Measurements from ENCODE around the gene PRKRA. TPM values are rescaled to one million over a fixed set of nuclear protein-coding genes. Genes with fewer than 3 reads are reported as not detected.
A peak's percentile ranks its signal among the peaks of the same experiment; 100 is the strongest.

PRKRA gene
- total RNA-seq, 2 experiments from 2014 or later, result 35.4 to 36.5 TPM

- Mint-ChIP-seq H3K4me1 (peaks cover 43% of the 10 kb centered on the region), H3K36me3 (ENCODE audit: low read depth) (peaks cover 4% of the 10 kb centered on the region), H3K27me3 (no peaks in the 10 kb centered on the region), H3K27ac (peak overlapping the region; percentile 93), H3K9me3 (no peaks in the 10 kb centered on the region), H3K4me3 (peak overlapping the region; percentile 48)
- ChIA-PET CTCF (interaction anchor here (0.8 to 14.6 kb wide), 6 partner anchors 9 to 267 kb away, joined by 3 to 342 read pairs (median 5); partner anchors contain the start of genes PJVK and PRKRA), POLR2A (interaction anchor here (0.6 to 6.0 kb wide), 4 partner anchors 10 to 126 kb away, joined by 3 to 155 read pairs (median 14); partner anchors contain the start of genes PJVK and PRKRA)
- peak; percentile 81 for DNase-seq
Observed at GRCh38 chr2:178404368-178404767, 46.6 kb downstream of the PRKRA start.

GRCh38 chr2:178403671-178404306, 47.2 kb downstream of the PRKRA start:
- Mint-ChIP-seq H3K4me3 (peak overlapping the region; percentile 48), H3K36me3 (ENCODE audit: low read depth) (peaks cover 4% of the 10 kb centered on the region), H3K27ac (peak overlapping the region; percentile 93), H3K4me1 (peaks cover 43% of the 10 kb centered on the region), H3K27me3 (no peaks in the 10 kb centered on the region), H3K9me3 (no peaks in the 10 kb centered on the region)
- ChIA-PET POLR2A (interaction anchor here (0.6 to 6.0 kb wide), 3 partner anchors 10 to 46 kb away, joined by 4 to 155 read pairs (median 23); partner anchors contain the start of genes PJVK and PRKRA), CTCF (interaction anchor here (1.0 to 14.6 kb wide), 3 partner anchors 8 to 266 kb away, joined by 3 to 342 read pairs (median 24); no protein-coding TSS in a partner anchor)
- no peak for DNase-seq

DNA sequence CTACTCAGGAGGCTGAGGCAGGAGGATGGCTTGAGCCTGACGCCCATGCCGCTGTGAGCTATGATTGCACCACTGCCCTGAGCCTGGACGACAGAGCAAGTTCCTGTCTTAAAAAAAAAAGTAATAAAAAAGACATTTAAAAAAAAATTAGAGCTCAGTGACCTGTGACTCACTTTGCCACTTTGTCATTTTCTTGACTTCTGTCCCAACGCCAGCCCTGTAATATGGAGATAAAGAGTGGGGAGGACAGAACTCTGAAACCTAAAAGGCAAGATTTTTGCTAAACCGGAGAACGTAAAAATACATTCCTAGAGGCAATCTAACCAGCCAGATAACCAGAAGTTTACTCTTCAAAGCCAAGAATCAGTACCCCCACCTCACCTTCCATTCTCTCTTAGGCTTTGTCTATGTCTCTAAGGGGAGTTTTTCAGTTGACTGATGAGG, 49.0 kb downstream of the PRKRA start:
- ChIA-PET CTCF (interaction anchor here (14.6 kb wide), 1 partner anchor 14 kb away, joined by 342 read pairs; no protein-coding TSS in a partner anchor), POLR2A (interaction anchor here (6.0 kb wide), 1 partner anchor 12 kb away, joined by 155 read pairs; no protein-coding TSS in a partner anchor)
- Mint-ChIP-seq H3K4me1 (peaks cover 46% of the 10 kb centered on the region), H3K36me3 (ENCODE audit: low read depth) (peaks cover 2% of the 10 kb centered on the region), H3K27me3 (no peaks in the 10 kb centered on the region), H3K9me3 (no peaks in the 10 kb centered on the region), H3K4me3 (no peak overlapping the region), H3K27ac (no peak overlapping the region)
- no peak for DNase-seq

- peaks cover 12% of the 10 kb centered on the region for H3K27me3 Mint-ChIP-seq
- no peak overlapping the region for H3K27ac Mint-ChIP-seq
- peaks cover 10% of the 10 kb centered on the region for H3K4me1 Mint-ChIP-seq
- no peaks in the 10 kb centered on the region for H3K9me3 Mint-ChIP-seq
- DNase-seq, result no peak
- no peaks in the 10 kb centered on the region for H3K36me3 Mint-ChIP-seq (ENCODE audit: low read depth)
- ChIA-PET CTCF (interaction anchor here (1.0 to 14.6 kb wide), 8 partner anchors 8 to 285 kb away, joined by 3 to 342 read pairs (median 4); partner anchors contain the start of genes PJVK, PRKRA and RBM45), POLR2A (interaction anchor here (1.0 to 4.1 kb wide), 5 partner anchors 10 to 126 kb away, joined by 3 to 36 read pairs (median 4); partner anchors contain the start of genes PJVK and PRKRA)
- no peak overlapping the region for H3K4me3 Mint-ChIP-seq
Observed at GRCh38 chr2:178397002-178397605, 53.9 kb downstream of the PRKRA start.

DNA sequence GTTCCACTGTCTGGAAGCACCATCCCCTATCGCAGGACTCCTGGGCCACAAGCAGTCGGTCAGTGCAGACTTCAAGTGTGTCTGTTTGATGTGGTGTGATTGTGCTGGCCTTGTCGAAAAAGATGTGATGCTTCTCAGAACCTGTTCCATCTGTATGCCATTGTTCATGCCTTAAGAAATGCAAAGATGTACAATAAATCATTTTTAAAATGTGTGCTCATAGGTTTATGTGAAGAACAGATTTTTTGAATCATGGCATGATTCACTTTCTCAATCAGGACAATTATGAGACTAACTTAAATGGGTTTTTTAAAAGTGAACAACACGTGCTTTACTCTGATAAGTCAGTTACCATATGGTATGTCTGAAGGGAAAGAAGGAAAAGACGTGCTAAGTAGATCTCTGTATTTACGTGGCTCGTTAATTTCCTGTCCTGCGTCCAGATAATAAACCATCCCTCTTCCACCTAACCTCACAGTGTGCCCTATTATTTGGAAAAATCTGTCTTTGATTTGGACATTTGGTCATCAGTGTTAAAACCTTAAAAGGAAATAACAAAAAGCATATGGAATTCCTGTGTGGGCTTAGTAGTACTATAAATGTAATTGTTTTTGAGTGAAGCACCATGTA, 54.9 kb downstream of the PRKRA start:
- no peak overlapping the region for H3K4me3 Mint-ChIP-seq
- POLR2A ChIA-PET, result interaction anchor here (2.4 kb wide), 1 partner anchor 18 kb away, joined by 25 read pairs; no protein-coding TSS in a partner anchor
- peaks cover 13% of the 10 kb centered on the region for H3K27me3 Mint-ChIP-seq
- no peak overlapping the region for H3K27ac Mint-ChIP-seq
- H3K36me3 Mint-ChIP-seq (ENCODE audit: low read depth), result no peaks in the 10 kb centered on the region
- peaks cover 7% of the 10 kb centered on the region for H3K4me1 Mint-ChIP-seq
- CTCF ChIA-PET, result interaction anchor here (0.6 to 14.6 kb wide), 8 partner anchors 9 to 284 kb away, joined by 3 to 342 read pairs (median 7); partner anchors contain the start of genes PJVK, PRKRA and RBM45
- no peaks in the 10 kb centered on the region for H3K9me3 Mint-ChIP-seq
- no peak for DNase-seq

DNA sequence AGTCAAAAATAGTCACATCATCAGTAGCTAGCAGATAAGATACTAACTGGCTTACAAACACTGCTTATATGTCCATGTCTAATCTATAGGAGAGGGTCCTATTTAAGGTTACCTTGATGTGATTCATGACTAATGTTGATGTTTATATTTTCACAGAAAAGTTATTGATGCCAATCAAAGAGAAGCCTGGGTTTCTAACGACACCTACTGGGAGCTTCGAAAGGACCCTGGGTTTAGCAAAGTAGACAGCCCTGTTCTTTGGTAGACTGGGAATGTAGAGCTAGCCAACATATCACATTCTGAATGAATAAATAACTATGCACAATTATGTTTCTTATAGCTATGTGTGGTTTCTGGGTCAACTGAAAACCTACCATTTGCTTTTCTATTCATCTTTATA, 55.7 kb downstream of the PRKRA start:
- H3K9me3 Mint-ChIP-seq, result no peaks in the 10 kb centered on the region
- H3K27ac Mint-ChIP-seq, result no peak overlapping the region
- CTCF ChIA-PET, result interaction anchor here (0.6 to 14.6 kb wide), 11 partner anchors 10 to 675 kb away, joined by 3 to 342 read pairs (median 3); partner anchors contain the start of gene RBM45
- H3K36me3 Mint-ChIP-seq (ENCODE audit: low read depth), result no peaks in the 10 kb centered on the region
- H3K27me3 Mint-ChIP-seq, result peaks cover 15% of the 10 kb centered on the region
- no peak for DNase-seq
- no peak overlapping the region for H3K4me3 Mint-ChIP-seq
- peaks cover 7% of the 10 kb centered on the region for H3K4me1 Mint-ChIP-seq
- POLR2A ChIA-PET, result interaction anchor here (0.9 to 2.4 kb wide), 2 partner anchors 19 to 56 kb away, joined by 3 to 25 read pairs; partner anchors contain the start of genes PJVK and PRKRA

DNA sequence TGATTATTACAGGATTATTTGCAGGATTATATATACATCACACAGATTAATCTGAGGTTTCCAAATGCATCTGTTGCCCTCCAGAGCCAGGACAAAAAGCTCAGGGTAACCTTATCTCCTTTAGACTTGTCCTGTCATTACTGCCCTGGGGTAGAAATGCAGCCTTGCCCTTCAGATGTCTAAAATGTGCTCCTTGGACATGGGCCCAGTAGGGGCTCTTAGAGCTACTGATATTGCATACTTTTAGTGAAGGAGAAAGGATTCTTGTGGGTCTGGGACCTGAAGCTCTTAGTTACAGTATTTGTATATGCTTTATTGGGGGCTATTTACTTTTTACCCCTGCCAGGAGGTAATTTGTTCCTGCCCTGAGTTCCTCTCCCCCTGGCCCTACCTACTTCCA, 56.1 kb downstream of the PRKRA start:
- ChIA-PET POLR2A (interaction anchor here (0.9 to 2.4 kb wide), 2 partner anchors 19 to 56 kb away, joined by 3 to 25 read pairs; partner anchors contain the start of genes PJVK and PRKRA), CTCF (interaction anchor here (0.6 to 14.6 kb wide), 10 partner anchors 11 to 675 kb away, joined by 3 to 342 read pairs (median 4); partner anchors contain the start of gene RBM45)
- no peak overlapping the region for H3K4me3 Mint-ChIP-seq
- no peaks in the 10 kb centered on the region for H3K36me3 Mint-ChIP-seq (ENCODE audit: low read depth)
- no peak for DNase-seq
- H3K27me3 Mint-ChIP-seq, result peaks cover 15% of the 10 kb centered on the region
- no peak overlapping the region for H3K27ac Mint-ChIP-seq
- no peaks in the 10 kb centered on the region for H3K9me3 Mint-ChIP-seq
- H3K4me1 Mint-ChIP-seq, result peaks cover 7% of the 10 kb centered on the region

DNA sequence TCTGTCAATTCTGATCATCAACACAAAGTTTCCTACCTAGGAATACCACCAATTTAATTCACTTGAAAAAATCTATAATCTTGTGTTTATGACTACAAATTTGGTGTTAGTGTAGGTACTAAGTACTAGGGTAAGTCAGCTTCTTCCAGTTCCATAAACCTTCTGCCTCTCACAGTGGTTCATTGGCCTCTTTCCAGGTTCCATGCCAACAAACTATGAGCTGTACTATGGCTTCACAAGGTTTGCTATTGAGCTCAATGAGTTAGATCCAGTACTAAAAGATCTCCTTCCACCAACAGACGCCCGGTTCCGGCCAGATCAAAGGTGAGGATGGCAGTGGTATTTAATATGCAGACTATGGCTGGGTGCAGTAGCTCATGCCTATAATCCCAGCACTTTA, 58.8 kb downstream of the PRKRA start:
- ChIA-PET POLR2A (no interaction called here), CTCF (interaction anchor here (0.5 to 3.2 kb wide), 6 partner anchors 13 to 281 kb away, joined by 3 to 23 read pairs (median 3); no protein-coding TSS in a partner anchor)
- no peaks in the 10 kb centered on the region for H3K36me3 Mint-ChIP-seq (ENCODE audit: low read depth)
- H3K27ac Mint-ChIP-seq, result no peak overlapping the region
- H3K4me3 Mint-ChIP-seq, result no peak overlapping the region
- peaks cover 5% of the 10 kb centered on the region for H3K4me1 Mint-ChIP-seq
- peaks cover 15% of the 10 kb centered on the region for H3K27me3 Mint-ChIP-seq
- no peaks in the 10 kb centered on the region for H3K9me3 Mint-ChIP-seq
- no peak for DNase-seq

- H3K9me3 Mint-ChIP-seq, result no peaks in the 10 kb centered on the region
- no peak for DNase-seq
- peaks cover 15% of the 10 kb centered on the region for H3K27me3 Mint-ChIP-seq
- no peak overlapping the region for H3K27ac Mint-ChIP-seq
- H3K4me1 Mint-ChIP-seq, result peaks cover 8% of the 10 kb centered on the region
- H3K36me3 Mint-ChIP-seq (ENCODE audit: low read depth), result no peaks in the 10 kb centered on the region
- POLR2A ChIA-PET, result no interaction called here
- no peak overlapping the region for H3K4me3 Mint-ChIP-seq
- CTCF ChIA-PET, result interaction anchor here (0.5 to 3.2 kb wide), 6 partner anchors 13 to 280 kb away, joined by 3 to 23 read pairs (median 3); no protein-coding TSS in a partner anchor
Observed at GRCh38 chr2:178391701-178392100, 59.3 kb downstream of the PRKRA start.

- Mint-ChIP-seq H3K9me3 (no peaks in the 10 kb centered on the region), H3K4me1 (peaks cover 8% of the 10 kb centered on the region), H3K27me3 (peaks cover 9% of the 10 kb centered on the region), H3K36me3 (ENCODE audit: low read depth) (no peaks in the 10 kb centered on the region), H3K4me3 (no peak overlapping the region), H3K27ac (no peak overlapping the region)
- ChIA-PET CTCF (no interaction called here), POLR2A (interaction anchor here (1.8 kb wide), 1 partner anchor 16 kb away, joined by 4 read pairs; no protein-coding TSS in a partner anchor)
- DNase-seq, result no peak
Observed at GRCh38 chr2:178388287-178388686, 62.7 kb downstream of the PRKRA start.

- peak overlapping the region; percentile 5 for H3K27ac Mint-ChIP-seq
- H3K36me3 Mint-ChIP-seq (ENCODE audit: low read depth), result no peaks in the 10 kb centered on the region
- ChIA-PET POLR2A (interaction anchor here (1.4 to 1.8 kb wide), 2 partner anchors 17 to 26 kb away, joined by 3 to 4 read pairs; no protein-coding TSS in a partner anchor), CTCF (interaction anchor here (0.6 kb wide), 1 partner anchor 70 kb away, joined by 3 read pairs; no protein-coding TSS in a partner anchor)
- no peak overlapping the region for H3K4me3 Mint-ChIP-seq
- no peak for DNase-seq
- H3K27me3 Mint-ChIP-seq, result peaks cover 3% of the 10 kb centered on the region
- no peaks in the 10 kb centered on the region for H3K9me3 Mint-ChIP-seq
- H3K4me1 Mint-ChIP-seq, result peaks cover 8% of the 10 kb centered on the region
Observed at GRCh38 chr2:178386986-178387597, 63.9 kb downstream of the PRKRA start.

Measured in activated CD4-positive, alpha-beta memory T cell treated with anti-CD3 and anti-CD28 coated beads, Interleukin-2, amount 10 ng/mL, durations not matched to agents 7 days and 5 days (primary cell).